ENCODE results near the gene ACTG1.

GRCh38 chr17:81523402-81524038 lies 10.9 kb upstream of the ACTG1 start:
- no peak for TF ChIP-seq SMC3 (IDR thresholded peaks at IDR 0.05; ENCODE audit: low read depth, low read length)
- TF ChIP-seq IRF3 (IDR thresholded peaks at IDR 0.05; ENCODE audit: low read depth, low read length), result no peak
- TF ChIP-seq NFIC (IDR thresholded peaks at IDR 0.05; ENCODE audit: borderline replicate concordance), result no peak
- TF ChIP-seq EP300 (IDR thresholded peaks at IDR 0.05; ENCODE audit: borderline replicate concordance in 1 of 2, low read depth in 1 of 2, low read length in 1 of 2), result no peak

Measured in SK-N-SH (cell line).